ENCODE results near the gene GBE1. TPM values are rescaled to one million over a fixed set of nuclear protein-coding genes. Genes with fewer than 3 reads are reported as not detected.

Gene GBE1
- total and polyA plus RNA-seq, 10 of the 15 experiments (the other 5 are each of a cell fraction or from before 2014, with no cell fraction given) = 21.4 to 62.2 (median 41.5) TPM

GRCh38 chr3:81540787-81541186 lies 220.7 kb downstream of the GBE1 start:
- FAIRE-seq = no peak
- POLR2A ChIA-PET = no interaction called here

More at GRCh38 chr3:81540787-81541186, 220.7 kb downstream of the GBE1 start:
- H3K4me3 ChIP-seq = no peak overlapping the region
- SMC1A ChIA-PET (ENCODE audit: uncharacterized antibody, unreplicated experiment) = interaction anchor here (0.9 to 1.0 kb wide), 2 partner anchors 11 to 16 kb away, joined by 3 to 4 read pairs; no protein-coding TSS in a partner anchor
- no peak for DNase-seq (ENCODE audit: low read depth, low spot score)
- H3K9me3 ChIP-seq (replicated peaks; ENCODE audit: control insufficient read depth, insufficient read depth, low read length) = no peaks in the 10 kb centered on the region
- 32% methylated on average over 1 of the region's 1 CpG for WGBS (ENCODE audit: insufficient coverage, insufficient replicate concordance, low lambda C conversion rate, missing lambda C conversion rate)
- H2AFZ ChIP-seq (ENCODE audit: control insufficient read depth, low read depth, low read length) = no peak overlapping the region
- no peaks in the 10 kb centered on the region for H3K36me3 ChIP-seq (ENCODE audit: control insufficient read depth in 2 of 2, insufficient read depth in 2 of 2, low read length in 1 of 2)
- H3K4me2 ChIP-seq (ENCODE audit: control insufficient read depth, insufficient read depth) = no peak overlapping the region
- RAD21 ChIA-PET (ENCODE audit: unreplicated experiment) = no interaction called here
- no peaks in the 10 kb centered on the region for H4K20me1 ChIP-seq (ENCODE audit: control insufficient read depth, insufficient read depth)
- H3K79me2 ChIP-seq (ENCODE audit: control insufficient read depth, insufficient read depth, low read length) = no peaks in the 10 kb centered on the region
- no peak for TF ChIP-seq STAT1 (conservative IDR thresholded peaks at IDR 0.05)
- no peak for TF ChIP-seq BCLAF1 (IDR thresholded peaks at IDR 0.05)
- no peak for TF ChIP-seq NKRF (conservative IDR thresholded peaks at IDR 0.05)
- TF ChIP-seq IKZF2 (IDR thresholded peaks at IDR 0.05) = no peak
- no peak for TF ChIP-seq LARP7 (IDR thresholded peaks at IDR 0.05)
- TF ChIP-seq JUNB (IDR thresholded peaks at IDR 0.05) = no peak
- no peak for TF ChIP-seq FOS (IDR thresholded peaks at IDR 0.05; ENCODE audit: borderline replicate concordance, extremely low read depth, insufficient read length)
- TF ChIP-seq SKIL (IDR thresholded peaks at IDR 0.05; ENCODE audit: low read depth, poor library complexity, severe bottlenecking) = no peak
- TF ChIP-seq REST (IDR thresholded peaks at IDR 0.05; ENCODE audit: low read depth, low read length) = no peak
- TF ChIP-seq ZNF24 (IDR thresholded peaks at IDR 0.05) = no peak
- no peak for TF ChIP-seq YBX1 (IDR thresholded peaks at IDR 0.05)
- TF ChIP-seq ZBED1 (IDR thresholded peaks at IDR 0.05; ENCODE audit: borderline replicate concordance) = no peak
- no peak for TF ChIP-seq IRF4 (IDR thresholded peaks at IDR 0.05; ENCODE audit: low read depth, low read length)
- no peak for TF ChIP-seq RBBP5 (conservative IDR thresholded peaks at IDR 0.05)
- no peaks in the 10 kb centered on the region for H3K4me1 ChIP-seq (ENCODE audit: control insufficient read depth, insufficient read depth, low read length)
- H3K27ac ChIP-seq (ENCODE audit: control insufficient read depth, insufficient read depth) = no peak overlapping the region
- H3K27me3 ChIP-seq (replicated peaks in 1 of 2; ENCODE audit: control insufficient read depth in 2 of 2, insufficient read depth in 2 of 2, low read length in 1 of 2) = no peaks in the 10 kb centered on the region
- no peak for ATAC-seq
- intact Hi-C loops (cut with micrococcal nuclease; ENCODE audit: unreplicated experiment) = no loop called here
- in situ Hi-C loops (cut with MboI) = no loop called here
- CTCF ChIA-PET = interaction anchor here (1.0 kb wide), 1 partner anchor 50 kb away, joined by 4 read pairs; no protein-coding TSS in a partner anchor
- BruUV-seq (replicated peaks) = no TSS peak
- H3K9ac ChIP-seq (ENCODE audit: control insufficient read depth, insufficient read depth, low read length) = no peak overlapping the region
